ENCODE results near the gene SPINK9. TPM values are rescaled to one million over a fixed set of nuclear protein-coding genes. Genes with fewer than 3 reads are reported as not detected.

SPINK9 gene
- total and polyA plus RNA-seq, 2 donors = not detected

DNA sequence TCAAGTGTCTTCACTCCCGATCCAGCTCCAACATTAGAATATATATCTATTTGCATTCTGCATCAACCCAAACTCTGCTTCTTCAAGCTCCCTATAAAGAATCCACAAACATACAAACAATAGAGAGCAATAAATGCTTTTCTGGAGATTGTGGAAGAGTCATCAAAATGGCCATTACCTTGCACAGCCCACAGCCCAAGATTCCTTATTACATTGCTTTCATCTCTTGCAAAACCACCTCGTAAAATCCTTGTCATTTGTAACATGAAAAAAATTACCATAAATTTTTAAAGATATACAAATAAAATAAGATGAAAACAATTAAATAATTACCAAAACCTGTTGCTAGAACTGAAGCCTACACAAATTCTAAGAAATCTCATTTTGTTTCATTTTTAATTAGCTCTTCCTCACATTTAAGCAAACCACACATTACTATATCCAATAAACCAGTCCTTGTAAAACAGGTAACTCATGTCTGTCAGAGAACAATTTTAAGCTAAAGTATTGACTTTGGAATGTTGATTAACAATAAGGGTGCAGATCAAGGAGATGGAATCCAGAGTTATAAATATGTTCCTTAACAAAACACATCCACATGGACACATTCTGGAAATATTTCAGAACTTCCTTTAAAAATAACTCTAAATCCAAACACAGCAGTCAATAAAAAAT lies 7.1 kb downstream of the SPINK9 start:
- no peak for DNase-seq (ENCODE audit: extremely low spot score)
- 83% methylated on average over 2 of the region's 2 CpGs for WGBS
- Histone ChIP-seq H3K4me3 (ENCODE audit: low read depth, low read length) (no peak overlapping the region), H3K4me1 (ENCODE audit: insufficient read depth) (no peaks in the 10 kb centered on the region), H3K36me3 (ENCODE audit: insufficient read depth) (no peaks in the 10 kb centered on the region), H3K27ac (ENCODE audit: low read depth) (no peak overlapping the region)

- Histone ChIP-seq H3K4me1 (ENCODE audit: insufficient read depth) (no peaks in the 10 kb centered on the region), H3K36me3 (ENCODE audit: insufficient read depth) (no peaks in the 10 kb centered on the region), H3K4me3 (ENCODE audit: low read depth, low read length) (no peak overlapping the region), H3K27ac (ENCODE audit: low read depth) (no peak overlapping the region)
- 63% methylated on average over 2 of the region's 2 CpGs for WGBS
- DNase-seq (ENCODE audit: extremely low spot score) = no peak
These were observed 7.7 kb downstream of the SPINK9 start for GRCh38 chr5:148343046-148343407.

DNA sequence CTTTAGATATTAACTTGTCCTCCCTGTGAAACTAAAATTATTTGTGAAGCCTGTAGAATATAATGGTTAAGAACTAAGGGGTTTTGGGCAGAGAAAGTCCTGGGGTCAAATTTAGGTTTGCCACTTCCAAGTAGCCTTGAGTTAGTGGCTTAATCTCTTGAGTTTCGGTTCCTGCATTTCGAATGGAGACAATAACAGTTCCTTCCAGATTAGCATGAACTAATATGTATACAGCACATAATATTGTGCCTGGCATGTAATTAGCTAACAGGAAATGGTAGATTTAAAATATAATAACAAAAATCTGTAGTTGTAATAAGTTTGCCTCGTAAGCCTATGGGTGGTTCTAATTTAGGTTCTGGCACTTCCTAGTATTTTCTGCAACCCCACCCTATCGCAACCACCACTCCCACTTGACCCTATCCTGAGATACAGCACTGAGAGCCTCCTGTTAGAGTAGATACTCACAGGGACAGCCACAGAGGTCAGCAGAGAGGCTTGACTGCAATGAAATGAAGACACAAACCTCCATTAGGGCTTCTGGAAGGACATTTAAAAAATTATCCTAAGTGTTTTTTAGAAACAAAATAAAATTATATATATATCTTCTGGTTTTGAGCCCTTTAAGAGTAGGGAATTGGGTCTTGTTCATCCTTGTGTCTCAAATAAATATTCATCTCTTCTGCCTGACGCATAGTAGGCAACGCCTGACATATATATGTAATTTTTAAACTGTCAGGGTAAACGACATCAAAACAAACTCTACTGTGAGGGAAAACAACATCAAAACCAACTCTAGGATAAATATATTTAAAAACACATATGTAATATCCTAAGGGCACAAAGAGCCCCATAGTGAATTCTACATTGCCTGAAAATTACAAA lies 8.5 kb downstream of the SPINK9 start:
- WGBS = 85% methylated on average over 7 of the region's 7 CpGs
- H3K4me3 ChIP-seq (ENCODE audit: low read depth, low read length) = no peak overlapping the region
- H3K36me3 ChIP-seq (ENCODE audit: insufficient read depth) = no peaks in the 10 kb centered on the region
- no peak overlapping the region for H3K27ac ChIP-seq (ENCODE audit: low read depth)
- DNase-seq (ENCODE audit: extremely low spot score) = no peak
- no peaks in the 10 kb centered on the region for H3K4me1 ChIP-seq (ENCODE audit: insufficient read depth)

DNA sequence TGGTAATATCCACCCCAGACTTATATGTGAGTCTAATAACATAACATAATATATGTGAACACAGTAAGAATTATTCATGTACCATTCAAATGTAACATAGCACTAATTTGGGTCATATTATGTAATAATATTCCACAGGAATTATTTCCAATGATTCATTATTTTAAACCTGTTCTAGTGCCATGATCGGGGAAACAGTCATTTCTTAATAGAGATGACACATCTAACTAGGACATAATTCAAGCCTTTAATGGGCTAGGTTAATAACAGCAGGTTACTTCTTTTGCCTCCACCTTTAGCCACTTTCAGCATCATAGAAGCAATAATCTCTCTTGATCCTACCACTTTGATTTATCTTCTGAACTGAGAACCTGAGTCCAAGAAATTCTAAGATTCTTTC lies 12.3 kb downstream of the SPINK9 start:
- no peak for DNase-seq (ENCODE audit: extremely low spot score)
- H3K27ac ChIP-seq (ENCODE audit: low read depth) = no peak overlapping the region
- no peaks in the 10 kb centered on the region for H3K4me1 ChIP-seq (ENCODE audit: insufficient read depth)
- WGBS = 86% methylated on average over 1 of the region's 1 CpG
- no peaks in the 10 kb centered on the region for H3K36me3 ChIP-seq (ENCODE audit: insufficient read depth)
- H3K4me3 ChIP-seq (ENCODE audit: low read depth, low read length) = no peak overlapping the region

DNA sequence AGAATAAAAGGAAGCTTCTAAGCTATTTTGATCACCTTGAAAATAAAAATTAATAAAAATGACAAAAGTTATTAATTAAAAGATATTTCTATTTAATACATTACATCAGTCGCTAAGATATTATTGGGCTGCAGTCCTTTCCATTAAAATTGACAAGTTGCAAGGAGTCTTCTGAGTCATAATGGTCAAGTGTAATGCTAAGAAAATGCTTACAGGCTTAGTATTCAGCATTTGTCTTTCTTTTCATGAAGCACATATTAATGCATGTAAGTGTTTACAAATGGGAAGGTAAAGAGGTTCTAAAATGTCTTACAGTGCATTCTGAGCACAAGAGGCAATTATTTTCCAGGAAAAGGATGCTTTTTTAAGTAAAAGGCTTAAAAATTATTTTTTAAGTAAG lies 17.3 kb downstream of the SPINK9 start:
- 44% methylated on average over 1 of the region's 1 CpG for WGBS
- no peaks in the 10 kb centered on the region for H3K36me3 ChIP-seq (ENCODE audit: insufficient read depth)
- no peak overlapping the region for H3K4me3 ChIP-seq (ENCODE audit: low read depth, low read length)
- H3K4me1 ChIP-seq (ENCODE audit: insufficient read depth) = no peaks in the 10 kb centered on the region
- H3K27ac ChIP-seq (ENCODE audit: low read depth) = no peak overlapping the region
- DNase-seq (ENCODE audit: extremely low spot score) = no peak

- 88% methylated on average over 2 of the region's 2 CpGs for WGBS
- no peak overlapping the region for H3K27ac ChIP-seq (ENCODE audit: low read depth)
- no peak for DNase-seq (ENCODE audit: extremely low spot score)
- no peaks in the 10 kb centered on the region for H3K36me3 ChIP-seq (ENCODE audit: insufficient read depth)
- H3K4me1 ChIP-seq (ENCODE audit: insufficient read depth) = no peaks in the 10 kb centered on the region
- no peak overlapping the region for H3K4me3 ChIP-seq (ENCODE audit: low read depth, low read length)
These were observed 18.3 kb downstream of the SPINK9 start for GRCh38 chr5:148353634-148354033.

GRCh38 chr5:148364343-148364742 lies 29.0 kb downstream of the SPINK9 start:
- Histone ChIP-seq H3K36me3 (ENCODE audit: insufficient read depth) (no peaks in the 10 kb centered on the region), H3K4me1 (ENCODE audit: insufficient read depth) (no peaks in the 10 kb centered on the region), H3K27ac (ENCODE audit: low read depth) (no peak overlapping the region), H3K4me3 (ENCODE audit: low read depth, low read length) (no peak overlapping the region)
- no peak for DNase-seq (ENCODE audit: extremely low spot score)

DNA sequence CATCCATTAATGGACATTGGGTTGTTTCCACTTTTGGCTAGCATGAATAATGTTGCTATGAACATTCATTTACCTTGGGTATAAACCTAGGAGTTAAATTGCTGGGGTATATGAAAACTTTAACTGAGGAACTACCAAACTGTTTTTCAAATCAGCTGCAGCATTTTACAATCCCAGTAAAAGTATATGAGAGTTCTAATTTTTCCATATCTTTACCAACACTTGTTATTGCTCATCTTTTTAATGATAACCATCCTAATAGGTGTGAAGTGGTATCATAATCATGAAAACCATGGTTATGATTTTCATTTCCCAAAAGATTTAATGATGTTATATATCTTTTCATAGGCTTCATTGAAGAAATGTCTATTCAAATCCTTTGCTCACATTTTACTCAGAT lies 32.9 kb downstream of the SPINK9 start:
- Histone ChIP-seq H3K4me1 (ENCODE audit: insufficient read depth) (no peaks in the 10 kb centered on the region), H3K36me3 (ENCODE audit: insufficient read depth) (no peaks in the 10 kb centered on the region), H3K27ac (ENCODE audit: low read depth) (no peak overlapping the region), H3K4me3 (ENCODE audit: low read depth, low read length) (no peak overlapping the region)
- no peak for DNase-seq (ENCODE audit: extremely low spot score)

DNA sequence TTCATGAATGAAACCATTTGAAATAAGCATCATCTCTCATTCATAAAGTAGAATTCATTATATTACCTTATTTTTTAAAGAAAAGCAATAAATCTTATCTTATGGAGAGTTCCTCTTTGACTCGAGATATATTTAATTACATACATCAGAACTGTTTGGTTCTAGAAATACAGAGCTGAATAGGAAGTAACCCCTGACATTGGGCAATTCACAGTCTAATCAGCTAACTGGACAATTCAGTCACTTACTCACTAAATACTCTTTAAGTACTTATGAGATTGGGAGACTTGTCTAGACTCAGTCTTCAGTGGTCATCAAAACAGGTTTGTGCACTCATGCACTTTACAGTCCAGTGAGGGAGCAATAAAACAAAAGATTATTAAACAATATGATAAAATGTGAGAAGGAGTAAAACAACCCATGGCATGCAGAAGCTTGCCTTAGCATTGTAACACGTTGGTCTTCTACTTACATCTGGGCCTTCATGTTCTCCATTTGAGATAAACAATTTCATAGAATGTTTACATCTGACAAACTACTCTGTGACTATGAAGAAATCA lies 36.9 kb downstream of the SPINK9 start:
- Histone ChIP-seq H3K27ac (ENCODE audit: low read depth) (no peak overlapping the region), H3K36me3 (ENCODE audit: insufficient read depth) (no peaks in the 10 kb centered on the region), H3K4me3 (ENCODE audit: low read depth, low read length) (no peak overlapping the region), H3K4me1 (ENCODE audit: insufficient read depth) (no peaks in the 10 kb centered on the region)
- 38% methylated on average over 2 of the region's 2 CpGs for WGBS
- no peak for DNase-seq (ENCODE audit: extremely low spot score)

DNA sequence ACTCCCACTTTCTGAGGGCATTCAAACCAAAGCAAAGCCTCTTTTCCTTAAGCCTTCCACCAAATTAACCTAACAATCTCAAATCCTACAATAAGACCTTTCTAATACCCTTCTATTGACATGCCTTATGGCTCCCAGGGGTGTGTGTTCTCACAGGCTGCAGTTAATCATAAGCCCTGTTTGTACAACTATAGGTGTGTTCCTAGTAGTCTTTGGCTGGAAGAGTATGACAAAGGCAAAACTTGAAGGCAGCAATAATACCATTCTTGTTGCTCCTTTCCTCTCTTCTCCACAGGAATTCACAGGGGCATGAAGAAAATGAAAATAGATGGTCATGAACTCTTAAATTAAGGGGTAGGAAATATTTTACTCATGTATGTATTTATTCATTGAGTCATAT lies 37.5 kb downstream of the SPINK9 start:
- no peaks in the 10 kb centered on the region for H3K36me3 ChIP-seq (ENCODE audit: insufficient read depth)
- H3K4me1 ChIP-seq (ENCODE audit: insufficient read depth) = no peaks in the 10 kb centered on the region
- H3K4me3 ChIP-seq (ENCODE audit: low read depth, low read length) = no peak overlapping the region
- H3K27ac ChIP-seq (ENCODE audit: low read depth) = no peak overlapping the region
- DNase-seq (ENCODE audit: extremely low spot score) = no peak

GRCh38 chr5:148374690-148375360 lies 39.5 kb downstream of the SPINK9 start:
- no peak overlapping the region for H3K27ac ChIP-seq (ENCODE audit: low read depth)
- H3K4me3 ChIP-seq (ENCODE audit: low read depth, low read length) = no peak overlapping the region
- no peaks in the 10 kb centered on the region for H3K36me3 ChIP-seq (ENCODE audit: insufficient read depth)
- H3K4me1 ChIP-seq (ENCODE audit: insufficient read depth) = no peaks in the 10 kb centered on the region
- WGBS = 73% methylated on average over 3 of the region's 3 CpGs
- no peak for DNase-seq (ENCODE audit: extremely low spot score)

GRCh38 chr5:148376198-148376597 lies 40.8 kb downstream of the SPINK9 start:
- WGBS = 88% methylated on average over 4 of the region's 4 CpGs
- DNase-seq (ENCODE audit: extremely low spot score) = no peak
- Histone ChIP-seq H3K4me3 (ENCODE audit: low read depth, low read length) (no peak overlapping the region), H3K27ac (ENCODE audit: low read depth) (no peak overlapping the region), H3K4me1 (ENCODE audit: insufficient read depth) (no peaks in the 10 kb centered on the region), H3K36me3 (ENCODE audit: insufficient read depth) (no peaks in the 10 kb centered on the region)

GRCh38 chr5:148378670-148379069 lies 43.3 kb downstream of the SPINK9 start:
- no peak overlapping the region for H3K4me3 ChIP-seq (ENCODE audit: low read depth, low read length)
- no peak for DNase-seq (ENCODE audit: extremely low spot score)
- 90% methylated on average over 3 of the region's 3 CpGs for WGBS

GRCh38 chr5:148379340-148379739 lies 44.0 kb downstream of the SPINK9 start:
- no peaks in the 10 kb centered on the region for H3K36me3 ChIP-seq (ENCODE audit: insufficient read depth)
- H3K4me3 ChIP-seq (ENCODE audit: low read depth, low read length) = no peak overlapping the region
- H3K27ac ChIP-seq (ENCODE audit: low read depth) = no peak overlapping the region
- DNase-seq (ENCODE audit: extremely low spot score) = no peak
- no peaks in the 10 kb centered on the region for H3K4me1 ChIP-seq (ENCODE audit: insufficient read depth)

More at GRCh38 chr5:148378670-148379069, 43.3 kb downstream of the SPINK9 start:
- no peaks in the 10 kb centered on the region for H3K4me1 ChIP-seq (ENCODE audit: insufficient read depth)
- H3K27ac ChIP-seq (ENCODE audit: low read depth) = no peak overlapping the region
- H3K36me3 ChIP-seq (ENCODE audit: insufficient read depth) = no peaks in the 10 kb centered on the region

Data from urinary bladder (tissue), 4 donors.